ENCODE results near the gene ATAD3B. TPM values are rescaled to one million over a fixed set of nuclear protein-coding genes. Genes with fewer than 3 reads are reported as not detected.

ATAD3B gene
- total and polyA plus RNA-seq, 10 of the 15 experiments (the other 5 are each of a cell fraction or from before 2014, with no cell fraction given): 0.03 to 38.8 (median 23.8) TPM

DNA sequence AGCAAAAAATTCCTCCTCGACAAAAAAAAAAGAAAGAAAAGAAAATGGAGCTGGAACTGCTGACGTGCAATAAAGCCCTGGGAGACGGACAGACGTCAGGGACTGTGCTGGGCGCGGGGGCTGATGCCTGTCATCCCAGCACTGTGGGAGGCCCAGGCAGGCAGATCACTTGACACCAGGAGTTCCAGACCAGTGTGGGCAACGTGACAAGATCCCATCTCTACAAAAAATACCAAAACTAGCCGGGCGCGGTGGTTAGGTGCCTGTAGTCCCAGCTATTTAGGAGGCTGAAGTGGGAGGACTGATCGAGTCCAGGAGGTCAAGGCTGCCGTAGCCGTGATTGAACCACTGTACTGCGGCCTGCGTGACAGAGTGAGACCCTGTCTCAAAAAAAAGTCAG, 46.9 kb upstream of the ATAD3B start (continued):
- TF ChIP-seq, protein P1, sequence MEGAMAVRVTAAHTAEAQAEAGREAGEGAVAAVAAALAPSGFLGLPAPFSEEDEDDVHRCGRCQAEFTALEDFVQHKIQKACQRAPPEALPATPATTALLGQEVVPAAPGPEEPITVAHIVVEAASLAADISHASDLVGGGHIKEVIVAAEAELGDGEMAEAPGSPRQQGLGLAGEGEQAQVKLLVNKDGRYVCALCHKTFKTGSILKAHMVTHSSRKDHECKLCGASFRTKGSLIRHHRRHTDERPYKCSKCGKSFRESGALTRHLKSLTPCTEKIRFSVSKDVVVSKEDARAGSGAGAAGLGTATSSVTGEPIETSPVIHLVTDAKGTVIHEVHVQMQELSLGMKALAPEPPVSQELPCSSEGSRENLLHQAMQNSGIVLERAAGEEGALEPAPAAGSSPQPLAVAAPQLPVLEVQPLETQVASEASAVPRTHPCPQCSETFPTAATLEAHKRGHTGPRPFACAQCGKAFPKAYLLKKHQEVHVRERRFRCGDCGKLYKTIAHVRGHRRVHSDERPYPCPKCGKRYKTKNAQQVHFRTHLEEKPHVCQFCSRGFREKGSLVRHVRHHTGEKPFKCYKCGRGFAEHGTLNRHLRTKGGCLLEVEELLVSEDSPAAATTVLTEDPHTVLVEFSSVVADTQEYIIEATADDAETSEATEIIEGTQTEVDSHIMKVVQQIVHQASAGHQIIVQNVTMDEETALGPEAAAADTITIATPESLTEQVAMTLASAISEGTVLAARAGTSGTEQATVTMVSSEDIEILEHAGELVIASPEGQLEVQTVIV (IDR thresholded peaks at IDR 0.05; ENCODE audit: borderline replicate concordance, partially characterized antibody): no peak
- TF ChIP-seq SMAD1 (IDR thresholded peaks at IDR 0.05; ENCODE audit: low read depth, partially characterized antibody) (no peak), ASH2L (IDR thresholded peaks at IDR 0.05; ENCODE audit: borderline replicate concordance, low read depth) (no peak), POU2F2 (IDR thresholded peaks at IDR 0.05; ENCODE audit: borderline replicate concordance, low read depth, low read length) (no peak)

DNA sequence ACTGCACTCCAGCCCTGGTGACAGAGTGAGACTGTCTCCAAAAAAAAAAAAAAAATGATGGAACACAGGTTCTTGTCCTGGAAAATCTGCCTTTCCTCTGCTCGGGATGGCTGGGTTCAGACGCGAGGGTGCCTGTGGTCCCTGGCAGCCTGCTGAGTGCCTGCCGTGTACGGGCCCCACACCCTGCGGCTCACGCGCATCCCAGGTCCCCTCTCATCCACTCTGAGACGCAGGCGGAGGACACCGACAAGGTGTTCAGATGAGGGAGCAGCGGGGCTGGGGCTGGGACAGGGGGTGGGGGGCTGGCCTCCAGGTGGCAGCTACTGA, 46.2 kb upstream of the ATAD3B start:
- no peaks in the 10 kb centered on the region for H3K79me2 ChIP-seq (ENCODE audit: control insufficient read depth, insufficient read depth, low read length)
- FAIRE-seq: no peak
- no peaks in the 10 kb centered on the region for H4K20me1 ChIP-seq (ENCODE audit: control insufficient read depth, insufficient read depth)
- 83% methylated on average over 6 of the region's 12 CpGs for WGBS (ENCODE audit: insufficient coverage, insufficient replicate concordance, low lambda C conversion rate, missing lambda C conversion rate)
- no peak overlapping the region for H3K9ac ChIP-seq (ENCODE audit: control insufficient read depth, insufficient read depth, low read length)
- no peak overlapping the region for H3K4me3 ChIP-seq
- DNase-seq (ENCODE audit: low read depth, low spot score): no peak
- no peaks in the 10 kb centered on the region for H3K9me3 ChIP-seq (replicated peaks; ENCODE audit: control insufficient read depth, insufficient read depth, low read length)
- H3K4me2 ChIP-seq (ENCODE audit: control insufficient read depth, insufficient read depth): no peak overlapping the region
- intact Hi-C loops (cut with micrococcal nuclease; ENCODE audit: unreplicated experiment): no loop called here
- in situ Hi-C loops (cut with MboI): no loop called here
- ATAC-seq: no peak
- POLR2A ChIA-PET: no interaction called here
- no peak overlapping the region for H3K27ac ChIP-seq (ENCODE audit: control insufficient read depth, insufficient read depth)
- RAD21 ChIA-PET (ENCODE audit: unreplicated experiment): no interaction called here
- peaks cover 0 to 2% of the 10 kb centered on the region in 2 experiments; a peak in 1 of 4 replicates for H3K27me3 ChIP-seq (replicated peaks in 1 of 2; ENCODE audit: control insufficient read depth in 2 of 2, insufficient read depth in 2 of 2, low read length in 1 of 2)
- CTCF ChIA-PET: interaction anchor here (1.1 kb wide), 1 partner anchor 11 kb away, joined by 3 read pairs; no protein-coding TSS in a partner anchor
- no TSS peak for BruUV-seq (replicated peaks)
- no peak overlapping the region for H2AFZ ChIP-seq (ENCODE audit: control insufficient read depth, low read depth, low read length)
- peaks cover 3% of the 10 kb centered on the region; the same call in 1 of the 2 replicates for H3K4me1 ChIP-seq (ENCODE audit: control insufficient read depth, insufficient read depth, low read length)
- H3K36me3 ChIP-seq (ENCODE audit: control insufficient read depth in 2 of 2, insufficient read depth in 2 of 2, low read length in 1 of 2): no peaks in the 10 kb centered on the region
- SMC1A ChIA-PET (ENCODE audit: uncharacterized antibody, unreplicated experiment): no interaction called here
- TF ChIP-seq, protein P2, sequence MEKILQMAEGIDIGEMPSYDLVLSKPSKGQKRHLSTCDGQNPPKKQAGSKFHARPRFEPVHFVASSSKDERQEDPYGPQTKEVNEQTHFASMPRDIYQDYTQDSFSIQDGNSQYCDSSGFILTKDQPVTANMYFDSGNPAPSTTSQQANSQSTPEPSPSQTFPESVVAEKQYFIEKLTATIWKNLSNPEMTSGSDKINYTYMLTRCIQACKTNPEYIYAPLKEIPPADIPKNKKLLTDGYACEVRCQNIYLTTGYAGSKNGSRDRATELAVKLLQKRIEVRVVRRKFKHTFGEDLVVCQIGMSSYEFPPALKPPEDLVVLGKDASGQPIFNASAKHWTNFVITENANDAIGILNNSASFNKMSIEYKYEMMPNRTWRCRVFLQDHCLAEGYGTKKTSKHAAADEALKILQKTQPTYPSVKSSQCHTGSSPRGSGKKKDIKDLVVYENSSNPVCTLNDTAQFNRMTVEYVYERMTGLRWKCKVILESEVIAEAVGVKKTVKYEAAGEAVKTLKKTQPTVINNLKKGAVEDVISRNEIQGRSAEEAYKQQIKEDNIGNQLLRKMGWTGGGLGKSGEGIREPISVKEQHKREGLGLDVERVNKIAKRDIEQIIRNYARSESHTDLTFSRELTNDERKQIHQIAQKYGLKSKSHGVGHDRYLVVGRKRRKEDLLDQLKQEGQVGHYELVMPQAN (conservative IDR thresholded peaks at IDR 0.05): no peak
- no peak for TF ChIP-seq ZZZ3 (IDR thresholded peaks at IDR 0.05; ENCODE audit: control insufficient read depth, insufficient read length, low read depth)
- no peak for TF ChIP-seq HDAC2 (IDR thresholded peaks at IDR 0.05)
- no peak for TF ChIP-seq MEF2B (IDR thresholded peaks at IDR 0.05; ENCODE audit: partially characterized antibody, poor library complexity, severe bottlenecking)
- no peak for TF ChIP-seq ZSCAN29 (IDR thresholded peaks at IDR 0.05)
- TF ChIP-seq NBN (IDR thresholded peaks at IDR 0.05): no peak
- no peak for TF ChIP-seq NR2C1 (IDR thresholded peaks at IDR 0.05)
- no peak for TF ChIP-seq CEBPB (IDR thresholded peaks at IDR 0.05; ENCODE audit: borderline replicate concordance in 1 of 2, low read depth in 2 of 2, low read length in 2 of 2)
- no peak for TF ChIP-seq SUPT20H (IDR thresholded peaks at IDR 0.05; ENCODE audit: borderline replicate concordance, control insufficient read depth, low read depth, low read length)
- TF ChIP-seq, protein P3, sequence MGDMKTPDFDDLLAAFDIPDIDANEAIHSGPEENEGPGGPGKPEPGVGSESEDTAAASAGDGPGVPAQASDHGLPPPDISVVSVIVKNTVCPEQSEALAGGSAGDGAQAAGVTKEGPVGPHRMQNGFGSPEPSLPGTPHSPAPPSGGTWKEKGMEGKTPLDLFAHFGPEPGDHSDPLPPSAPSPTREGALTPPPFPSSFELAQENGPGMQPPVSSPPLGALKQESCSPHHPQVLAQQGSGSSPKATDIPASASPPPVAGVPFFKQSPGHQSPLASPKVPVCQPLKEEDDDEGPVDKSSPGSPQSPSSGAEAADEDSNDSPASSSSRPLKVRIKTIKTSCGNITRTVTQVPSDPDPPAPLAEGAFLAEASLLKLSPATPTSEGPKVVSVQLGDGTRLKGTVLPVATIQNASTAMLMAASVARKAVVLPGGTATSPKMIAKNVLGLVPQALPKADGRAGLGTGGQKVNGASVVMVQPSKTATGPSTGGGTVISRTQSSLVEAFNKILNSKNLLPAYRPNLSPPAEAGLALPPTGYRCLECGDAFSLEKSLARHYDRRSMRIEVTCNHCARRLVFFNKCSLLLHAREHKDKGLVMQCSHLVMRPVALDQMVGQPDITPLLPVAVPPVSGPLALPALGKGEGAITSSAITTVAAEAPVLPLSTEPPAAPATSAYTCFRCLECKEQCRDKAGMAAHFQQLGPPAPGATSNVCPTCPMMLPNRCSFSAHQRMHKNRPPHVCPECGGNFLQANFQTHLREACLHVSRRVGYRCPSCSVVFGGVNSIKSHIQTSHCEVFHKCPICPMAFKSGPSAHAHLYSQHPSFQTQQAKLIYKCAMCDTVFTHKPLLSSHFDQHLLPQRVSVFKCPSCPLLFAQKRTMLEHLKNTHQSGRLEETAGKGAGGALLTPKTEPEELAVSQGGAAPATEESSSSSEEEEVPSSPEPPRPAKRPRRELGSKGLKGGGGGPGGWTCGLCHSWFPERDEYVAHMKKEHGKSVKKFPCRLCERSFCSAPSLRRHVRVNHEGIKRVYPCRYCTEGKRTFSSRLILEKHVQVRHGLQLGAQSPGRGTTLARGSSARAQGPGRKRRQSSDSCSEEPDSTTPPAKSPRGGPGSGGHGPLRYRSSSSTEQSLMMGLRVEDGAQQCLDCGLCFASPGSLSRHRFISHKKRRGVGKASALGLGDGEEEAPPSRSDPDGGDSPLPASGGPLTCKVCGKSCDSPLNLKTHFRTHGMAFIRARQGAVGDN (IDR thresholded peaks at IDR 0.05): no peak
- no peak for TF ChIP-seq NR2F1 (conservative IDR thresholded peaks at IDR 0.05)
- no peak for TF ChIP-seq ZNF384 (IDR thresholded peaks at IDR 0.05; ENCODE audit: borderline replicate concordance, low read depth, low read length)
